Activated CD4-positive, alpha-beta T cell treated with anti-CD3 and anti-CD28 coated beads for 36 hours (primary cell): ENCODE measurements around the gene ORAI2. TPM values are rescaled to one million over a fixed set of nuclear protein-coding genes. Genes with fewer than 3 reads are reported as not detected.
"Not testable (repeated sequence)": the region's sequence is repeated elsewhere in the genome, so short reads cannot be mapped to it uniquely, and the experiment has no call there.

ENCODE experiments used
- ATAC-seq: fragments of 200-7000 bp; cut with Tn5 transposase; one replicate; pipeline ENCODE4 v1.10.0; 2021; ENCODE audit warnings: mild to moderate bottlenecking, moderate library complexity
- CTCF ChIA-PET: fragments of 350-600 bp; sonication (Branson Sonifier 250); formaldehyde crosslinking; loops from one replicate; lab custom pipeline; 2021; ENCODE audit warnings: antibody characterized with exemption; lab: Charles Lee
- POLR2A ChIA-PET: fragments of 350-600 bp; sonication (Branson Sonifier 250); formaldehyde crosslinking; loops from one replicate; lab custom pipeline; 2021; ENCODE audit warnings: antibody characterized with exemption, inconsistent platforms; lab: Charles Lee
- DNase-seq: peaks from one replicate; pipeline ENCODE4 v3.0.0-alpha.2; 2020
- H3K27ac Mint-ChIP-seq: one replicate; pipeline ENCODE4 v1.8.0; 2021; ENCODE audit warnings: mixed read lengths
- H3K27me3 Mint-ChIP-seq: one replicate; pipeline ENCODE4 v1.8.0; 2021; ENCODE audit warnings: mixed read lengths
- H3K36me3 Mint-ChIP-seq: one replicate; pipeline ENCODE4 v1.8.0; 2021; ENCODE audit warnings: low read depth, mixed read lengths
- H3K4me1 Mint-ChIP-seq: one replicate; pipeline ENCODE4 v1.8.0; 2021; ENCODE audit warnings: mixed read lengths
- H3K4me3 Mint-ChIP-seq: one replicate; pipeline ENCODE4 v1.8.0; 2021; ENCODE audit warnings: mild to moderate bottlenecking, moderate library complexity, mixed read lengths
- H3K9me3 Mint-ChIP-seq: one replicate; pipeline ENCODE4 v1.8.0; 2021; ENCODE audit warnings: low read depth, mixed read lengths
- intact Hi-C, 2 experiments: fragments of 100-400 bp; cut with DNase I in 1 of 2; cut with micrococcal nuclease in 1 of 2; formaldehyde crosslinking; loops; one replicate each; pipeline versions ENCODE4 v1.14.2 to v1.15.1; 2022 to 2024; cut with DNase I, micrococcal nuclease
- microRNA-seq: library from miRNA; unstranded; fragments of <30 nt; microRNA quantifications from one replicate; pipeline ENCODE4 v1.2.0, GENCODE V29; 2021; ENCODE audit warnings: borderline replicate concordance
- total RNA-seq, 2 experiments: library from RNA; stranded (reverse); gene quantifications; one replicate each; pipeline ENCODE4 v1.2.3, GENCODE V29; 2021

ORAI2 gene
- total RNA-seq, 2 experiments from 2014 or later = 20.8 to 25.1 TPM

GRCh38 chr7:102505298-102506185 lies 72.2 kb downstream of the ORAI2 start:
- DNase-seq, H3K27ac Mint-ChIP-seq, H3K27me3 Mint-ChIP-seq, H3K4me1 Mint-ChIP-seq, ATAC-seq, H3K36me3 Mint-ChIP-seq, POLR2A ChIA-PET, CTCF ChIA-PET, H3K4me3 Mint-ChIP-seq, H3K9me3 Mint-ChIP-seq, intact Hi-C loops: not testable (repeated sequence)

Small RNA genes within 50 kb of the gene (microRNA-seq; reads per million reads assigned to microRNA genes)
- gene MIR4467 (3.5 reads per million, percentile 3 among the genes with 10 or more reads in this experiment), gene MIR5090 (8.8 reads per million, percentile 26 among the genes with 10 or more reads in this experiment), gene MIR548O (not detected)

Other genes with a start within 250 kb of the ORAI2 start
- gene SH2B2, start 146.7 kb upstream of the ORAI2 start, total RNA-seq = 1 to 10 TPM; 2.7 to 3.2 TPM
- not detected for gene SPDYE6, start 77.1 kb upstream of the ORAI2 start, total RNA-seq
- 10 to 100 TPM; 26.2 to 31.4 TPM for gene PRKRIP1, start 37.2 kb upstream of the ORAI2 start, total RNA-seq
- gene ALKBH4, start 31.3 kb downstream of the ORAI2 start, total RNA-seq = 1 to 10 TPM; 6.1 to 9.1 TPM
- 10 to 100 TPM; 13.6 to 14.4 TPM for gene LRWD1, start 31.4 kb downstream of the ORAI2 start, total RNA-seq
- 10 to 100 TPM; 32.6 to 46.1 TPM for gene POLR2J, start 45.3 kb downstream of the ORAI2 start, total RNA-seq
- 10 to 100 TPM; 28.6 to 30.1 TPM for gene RASA4B, start 84.2 kb downstream of the ORAI2 start, total RNA-seq
- gene UPK3BL2, start 110.1 kb downstream of the ORAI2 start, total RNA-seq = 10 to 100 TPM; 23.4 to 43.5 TPM
- gene SPDYE2, start 117.7 kb downstream of the ORAI2 start, total RNA-seq = not detected
- gene POLR2J3, start 139.0 kb downstream of the ORAI2 start, total RNA-seq = 10 to 100 TPM; 36.3 to 40.4 TPM
- 10 to 100 TPM; 32.2 to 33.7 TPM for gene RASA4, start 183.2 kb downstream of the ORAI2 start, total RNA-seq
- gene UPK3BL1, start 209.2 kb downstream of the ORAI2 start, total RNA-seq = 1 to 10 TPM in 1 of 2 experiments, not detected in 1; 4.0 TPM
- gene SPDYE2B, start 216.7 kb downstream of the ORAI2 start, total RNA-seq = not detected
- 10 to 100 TPM; 20.0 to 38.2 TPM for gene POLR2J2, start 238.1 kb downstream of the ORAI2 start, total RNA-seq